ENCODE measurements around the gene AGAP6. TPM values are rescaled to one million over a fixed set of nuclear protein-coding genes. Genes with fewer than 3 reads are reported as not detected.

Gene AGAP6
- total RNA-seq, 1 experiment from 2014 or later: 16.7 TPM

Other genes with a start within 250 kb of the AGAP6 start
- gene OGDHL, start 226.1 kb upstream of the AGAP6 start, total RNA-seq (2021): 1.6 and 2.6 TPM in 2 replicates
- 42.4 and 44.8 TPM in 2 replicates for gene PARG, start 46.4 kb upstream of the AGAP6 start, total RNA-seq (2021)
- 20.6 and 21.5 TPM in 2 replicates for gene TIMM23B, start 46.4 kb upstream of the AGAP6 start, total RNA-seq (2021)
- gene WASHC2A, start 79.5 kb downstream of the AGAP6 start, total RNA-seq (2021): 33.1 and 33.6 TPM in 2 replicates